HepG2 (cell line): Measurements from ENCODE around the gene WDR62. TPM values are rescaled to one million over a fixed set of nuclear protein-coding genes. Genes with fewer than 3 reads are reported as not detected.

Experiments
- FIP1L1 ChIP-seq: fragments of 200-400 bp; formaldehyde crosslinking; IDR thresholded peaks from 2 replicates; pipeline ENCODE4 v1.6.1; 2018; ENCODE audit warnings: low read depth, mild to moderate bottlenecking, low read length, moderate library complexity, borderline replicate concordance; ENCODE audit not compliant: insufficient read depth
- FOXJ3 ChIP-seq: sonication (generic); formaldehyde crosslinking; IDR thresholded peaks from 2 replicates; pipeline ENCODE4 v1.4.0; 2020; ENCODE audit warnings: missing genetic modification reagents, mild to moderate bottlenecking, borderline replicate concordance
- GFI1 ChIP-seq: sonication (generic); formaldehyde crosslinking; IDR thresholded peaks from 2 replicates; pipeline ENCODE4 v1.5.0; 2020; ENCODE audit warnings: missing genetic modification reagents, mild to moderate bottlenecking, borderline replicate concordance
- NCOR1 ChIP-seq: fragments of 200-600 bp; sonication (generic); IDR thresholded peaks from 2 replicates; pipeline ENCODE4 v1.7.0; 2017; ENCODE audit warnings: antibody characterized with exemption, low read length, borderline replicate concordance
- NR2F6 ChIP-seq, 2 experiments: IDR thresholded peaks; 2 replicates each; pipeline ENCODE4 v1.6.1; 2016; ENCODE audit warnings: antibody characterized with exemption in 1 of 2, mild to moderate bottlenecking in 1 of 2
- POLR2AphosphoS5 ChIP-seq: IDR thresholded peaks from 2 replicates; pipeline ENCODE4 v1.6.1; 2012; ENCODE audit warnings: low read depth, low read length
- YEATS2 ChIP-seq: sonication (generic); formaldehyde crosslinking; IDR thresholded peaks from 2 replicates; pipeline ENCODE4 v1.4.0; 2020; ENCODE audit warnings: missing genetic modification reagents, borderline replicate concordance
- ZNF629 ChIP-seq: sonication (generic); formaldehyde crosslinking; conservative IDR thresholded peaks from 2 replicates; pipeline ENCODE4 v1.5.0; 2020; ENCODE audit warnings: missing genetic modification reagents
- ZNF776 ChIP-seq: sonication (generic); formaldehyde crosslinking; IDR thresholded peaks from 2 replicates; pipeline ENCODE4 v1.4.0; 2020; ENCODE audit warnings: mild to moderate bottlenecking, missing genetic modification reagents
- polyA plus RNA-seq, 8 experiments: library from polyadenylated mRNA; depleted of rRNA in 3 of 8; stranded (reverse) in 7 of 8; unstranded in 1 of 8; fragments of >200 nt; fragmentation: Illumina TruSeq in 4 of 8; extraction: Trizol in 4 of 8; gene quantifications; 2 replicates each; pipeline versions ENCODE4 v1.2.1 to v1.2.3, GENCODE V29; 2011 to 2016; ENCODE audit warnings: low read depth in 4 of 8, missing spikeins in 1 of 8, mixed read lengths in 1 of 8; ENCODE audit not compliant: insufficient read depth in 1 of 8
- total RNA-seq, 5 experiments: library from RNA; depleted of rRNA; stranded (reverse); fragments of >200 nt; fragmentation: Illumina TruSeq; extraction: Trizol; gene quantifications; 2 replicates each; pipeline ENCODE4 v1.2.3, GENCODE V29; 2016; ENCODE audit warnings: low read depth in 1 of 5
- TF ChIP-seq, protein P1 (sequence below): IDR thresholded peaks from 2 replicates; pipeline ENCODE4 v1.6.1; 2016; ENCODE audit warnings: mild to moderate bottlenecking
- TF ChIP-seq, protein P2 (sequence below): sonication (generic); formaldehyde crosslinking; IDR thresholded peaks from 2 replicates; pipeline ENCODE4 v1.4.0; 2020; ENCODE audit warnings: missing genetic modification reagents
- TF ChIP-seq, protein P3 (sequence below): sonication (generic); formaldehyde crosslinking; IDR thresholded peaks from 2 replicates; pipeline ENCODE4 v1.5.0; 2020; ENCODE audit warnings: missing genetic modification reagents, mild to moderate bottlenecking, borderline replicate concordance
- TF ChIP-seq, protein P4 (sequence below): sonication (generic); formaldehyde crosslinking; IDR thresholded peaks from 2 replicates; pipeline ENCODE4 v1.4.0; 2020; ENCODE audit warnings: mild to moderate bottlenecking, missing genetic modification reagents

WDR62 gene
- total and polyA plus RNA-seq, 2 of the 13 experiments (the other 11 are each of a cell fraction or from before 2014, with no cell fraction given) = 5.8 to 12.5 TPM

DNA sequence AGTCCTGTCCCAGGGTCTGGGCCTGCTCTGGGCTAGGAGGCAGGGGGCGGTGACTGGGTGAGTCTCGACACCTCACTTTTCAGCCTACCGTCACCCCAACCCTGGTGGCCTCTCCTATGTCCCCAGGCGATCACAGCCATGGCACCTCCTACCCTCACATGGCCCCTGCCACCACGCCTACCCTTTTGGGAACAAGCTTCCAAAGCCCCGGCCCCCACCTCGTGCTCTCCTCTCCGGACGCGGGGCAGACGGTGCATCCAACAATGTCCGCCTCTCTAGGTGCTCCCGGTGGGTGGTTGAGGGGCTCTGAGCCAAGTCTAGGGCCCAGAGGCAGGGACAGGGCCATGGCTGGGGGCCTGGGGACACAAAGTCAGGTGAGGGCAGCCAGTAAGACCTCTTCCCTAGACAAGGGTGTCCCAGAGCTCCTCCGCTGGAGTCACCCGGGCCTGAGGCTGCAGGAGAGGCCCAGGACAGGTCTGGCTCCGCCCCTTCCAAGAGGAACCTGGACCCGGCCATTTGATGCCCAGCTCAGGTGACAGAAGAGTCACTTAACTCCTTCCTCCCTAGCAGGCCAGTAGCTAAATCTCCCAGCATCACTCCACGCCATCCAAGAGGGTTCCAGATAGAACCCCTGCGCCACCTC, 46.2 kb upstream of the WDR62 start, which contains the start of gene SYNE4 (continued):
- TF ChIP-seq FOXJ3 (no peak), POLR2AphosphoS5 (peak; percentile 82), YEATS2 (CRISPR knock-in tag) (0 out of 2 replicates have a peak, but pooled peaks have one; percentile 28), NR2F6 (IDR thresholded peaks at IDR 0.05) (no peak), NR2F6 (CRISPR knock-in tag; IDR thresholded peaks at IDR 0.05) (no peak), NCOR1 (no peak), GFI1 (CRISPR knock-in tag) (no peak), ZNF629 (CRISPR knock-in tag) (no peak), FIP1L1 (peak; percentile 58; the same call in 1 of the 2 replicates), ZNF776 (CRISPR knock-in tag) (peak; percentile 91)
- TF ChIP-seq, protein P1, sequence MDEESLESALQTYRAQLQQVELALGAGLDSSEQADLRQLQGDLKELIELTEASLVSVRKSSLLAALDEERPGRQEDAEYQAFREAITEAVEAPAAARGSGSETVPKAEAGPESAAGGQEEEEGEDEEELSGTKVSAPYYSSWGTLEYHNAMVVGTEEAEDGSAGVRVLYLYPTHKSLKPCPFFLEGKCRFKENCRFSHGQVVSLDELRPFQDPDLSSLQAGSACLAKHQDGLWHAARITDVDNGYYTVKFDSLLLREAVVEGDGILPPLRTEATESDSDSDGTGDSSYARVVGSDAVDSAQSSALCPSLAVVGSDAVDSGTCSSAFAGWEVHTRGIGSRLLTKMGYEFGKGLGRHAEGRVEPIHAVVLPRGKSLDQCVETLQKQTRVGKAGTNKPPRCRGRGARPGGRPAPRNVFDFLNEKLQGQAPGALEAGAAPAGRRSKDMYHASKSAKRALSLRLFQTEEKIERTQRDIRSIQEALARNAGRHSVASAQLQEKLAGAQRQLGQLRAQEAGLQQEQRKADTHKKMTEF (CRISPR knock-in tag) = peak; percentile 70; the same call in 1 of the 2 replicates
- TF ChIP-seq, protein P2, sequence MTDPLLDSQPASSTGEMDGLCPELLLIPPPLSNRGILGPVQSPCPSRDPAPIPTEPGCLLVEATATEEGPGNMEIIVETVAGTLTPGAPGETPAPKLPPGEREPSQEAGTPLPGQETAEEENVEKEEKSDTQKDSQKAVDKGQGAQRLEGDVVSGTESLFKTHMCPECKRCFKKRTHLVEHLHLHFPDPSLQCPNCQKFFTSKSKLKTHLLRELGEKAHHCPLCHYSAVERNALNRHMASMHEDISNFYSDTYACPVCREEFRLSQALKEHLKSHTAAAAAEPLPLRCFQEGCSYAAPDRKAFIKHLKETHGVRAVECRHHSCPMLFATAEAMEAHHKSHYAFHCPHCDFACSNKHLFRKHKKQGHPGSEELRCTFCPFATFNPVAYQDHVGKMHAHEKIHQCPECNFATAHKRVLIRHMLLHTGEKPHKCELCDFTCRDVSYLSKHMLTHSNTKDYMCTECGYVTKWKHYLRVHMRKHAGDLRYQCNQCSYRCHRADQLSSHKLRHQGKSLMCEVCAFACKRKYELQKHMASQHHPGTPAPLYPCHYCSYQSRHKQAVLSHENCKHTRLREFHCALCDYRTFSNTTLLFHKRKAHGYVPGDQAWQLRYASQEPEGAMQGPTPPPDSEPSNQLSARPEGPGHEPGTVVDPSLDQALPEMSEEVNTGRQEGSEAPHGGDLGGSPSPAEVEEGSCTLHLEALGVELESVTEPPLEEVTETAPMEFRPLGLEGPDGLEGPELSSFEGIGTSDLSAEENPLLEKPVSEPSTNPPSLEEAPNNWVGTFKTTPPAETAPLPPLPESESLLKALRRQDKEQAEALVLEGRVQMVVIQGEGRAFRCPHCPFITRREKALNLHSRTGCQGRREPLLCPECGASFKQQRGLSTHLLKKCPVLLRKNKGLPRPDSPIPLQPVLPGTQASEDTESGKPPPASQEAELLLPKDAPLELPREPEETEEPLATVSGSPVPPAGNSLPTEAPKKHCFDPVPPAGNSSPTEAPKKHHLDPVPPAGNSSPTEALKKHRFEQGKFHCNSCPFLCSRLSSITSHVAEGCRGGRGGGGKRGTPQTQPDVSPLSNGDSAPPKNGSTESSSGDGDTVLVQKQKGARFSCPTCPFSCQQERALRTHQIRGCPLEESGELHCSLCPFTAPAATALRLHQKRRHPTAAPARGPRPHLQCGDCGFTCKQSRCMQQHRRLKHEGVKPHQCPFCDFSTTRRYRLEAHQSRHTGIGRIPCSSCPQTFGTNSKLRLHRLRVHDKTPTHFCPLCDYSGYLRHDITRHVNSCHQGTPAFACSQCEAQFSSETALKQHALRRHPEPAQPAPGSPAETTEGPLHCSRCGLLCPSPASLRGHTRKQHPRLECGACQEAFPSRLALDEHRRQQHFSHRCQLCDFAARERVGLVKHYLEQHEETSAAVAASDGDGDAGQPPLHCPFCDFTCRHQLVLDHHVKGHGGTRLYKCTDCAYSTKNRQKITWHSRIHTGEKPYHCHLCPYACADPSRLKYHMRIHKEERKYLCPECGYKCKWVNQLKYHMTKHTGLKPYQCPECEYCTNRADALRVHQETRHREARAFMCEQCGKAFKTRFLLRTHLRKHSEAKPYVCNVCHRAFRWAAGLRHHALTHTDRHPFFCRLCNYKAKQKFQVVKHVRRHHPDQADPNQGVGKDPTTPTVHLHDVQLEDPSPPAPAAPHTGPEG (CRISPR knock-in tag) = peak; percentile 42; the same call in 1 of the 2 replicates
- TF ChIP-seq, protein P3, sequence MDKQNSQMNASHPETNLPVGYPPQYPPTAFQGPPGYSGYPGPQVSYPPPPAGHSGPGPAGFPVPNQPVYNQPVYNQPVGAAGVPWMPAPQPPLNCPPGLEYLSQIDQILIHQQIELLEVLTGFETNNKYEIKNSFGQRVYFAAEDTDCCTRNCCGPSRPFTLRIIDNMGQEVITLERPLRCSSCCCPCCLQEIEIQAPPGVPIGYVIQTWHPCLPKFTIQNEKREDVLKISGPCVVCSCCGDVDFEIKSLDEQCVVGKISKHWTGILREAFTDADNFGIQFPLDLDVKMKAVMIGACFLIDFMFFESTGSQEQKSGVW (CRISPR knock-in tag) = no peak
- TF ChIP-seq, protein P4, sequence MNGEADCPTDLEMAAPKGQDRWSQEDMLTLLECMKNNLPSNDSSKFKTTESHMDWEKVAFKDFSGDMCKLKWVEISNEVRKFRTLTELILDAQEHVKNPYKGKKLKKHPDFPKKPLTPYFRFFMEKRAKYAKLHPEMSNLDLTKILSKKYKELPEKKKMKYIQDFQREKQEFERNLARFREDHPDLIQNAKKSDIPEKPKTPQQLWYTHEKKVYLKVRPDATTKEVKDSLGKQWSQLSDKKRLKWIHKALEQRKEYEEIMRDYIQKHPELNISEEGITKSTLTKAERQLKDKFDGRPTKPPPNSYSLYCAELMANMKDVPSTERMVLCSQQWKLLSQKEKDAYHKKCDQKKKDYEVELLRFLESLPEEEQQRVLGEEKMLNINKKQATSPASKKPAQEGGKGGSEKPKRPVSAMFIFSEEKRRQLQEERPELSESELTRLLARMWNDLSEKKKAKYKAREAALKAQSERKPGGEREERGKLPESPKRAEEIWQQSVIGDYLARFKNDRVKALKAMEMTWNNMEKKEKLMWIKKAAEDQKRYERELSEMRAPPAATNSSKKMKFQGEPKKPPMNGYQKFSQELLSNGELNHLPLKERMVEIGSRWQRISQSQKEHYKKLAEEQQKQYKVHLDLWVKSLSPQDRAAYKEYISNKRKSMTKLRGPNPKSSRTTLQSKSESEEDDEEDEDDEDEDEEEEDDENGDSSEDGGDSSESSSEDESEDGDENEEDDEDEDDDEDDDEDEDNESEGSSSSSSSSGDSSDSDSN (CRISPR knock-in tag) = peak; percentile 68
